Measurements from ENCODE around the gene RAPGEF1. TPM values are rescaled to one million over a fixed set of nuclear protein-coding genes. Genes with fewer than 3 reads are reported as not detected.

RAPGEF1 gene
- total and polyA plus RNA-seq, 2 experiments from 2014 or later = 9.9 to 82.8 TPM

- H3K36me3 Mint-ChIP-seq (ENCODE audit: low read depth) = 0 out of 3 replicates have a peak, but pooled peaks cover 3% of the 10 kb centered on the region
- Histone ChIP-seq H3K9me2 (ENCODE audit: insufficient read depth) (no peaks in the 10 kb centered on the region), H3K79me2 (replicated peaks; ENCODE audit: insufficient read depth) (peaks cover 94% of the 10 kb centered on the region), H3K36me3 (ENCODE audit: insufficient read depth) (no peaks in the 10 kb centered on the region), H4K20me1 (replicated peaks; ENCODE audit: insufficient read depth) (peaks cover 25% of the 10 kb centered on the region), H3K27me3 (ENCODE audit: insufficient read depth) (no peaks in the 10 kb centered on the region), H3K4me1 (ENCODE audit: insufficient read depth) (peaks cover 55% of the 10 kb centered on the region), H3K27ac (ENCODE audit: low read depth) (peak overlapping the region; percentile 59; the same call in 1 of the 2 replicates), H3F3A (replicated peaks; ENCODE audit: low read depth) (no peaks in the 10 kb centered on the region), H3K4me2 (peak overlapping the region; percentile 32; the same call in 1 of the 2 replicates), H3K4me3 (no peak overlapping the region), H2AFZ (no peak overlapping the region)
- H3K4me3 Mint-ChIP-seq = no peak overlapping the region
- ATAC-seq (no peak), DNase-seq (ENCODE audit: low spot score) (no peak)
- H3K9me3 Mint-ChIP-seq = no peaks in the 10 kb centered on the region
- peaks cover 74% of the 10 kb centered on the region for H3K4me1 Mint-ChIP-seq
- peak overlapping the region; percentile 9; the same call in 1 of the 2 replicates for H3K27ac Mint-ChIP-seq
- peaks cover 7% of the 10 kb centered on the region for H3K27me3 Mint-ChIP-seq (ENCODE audit: insufficient read depth, low read depth, poor library complexity)
- TF ChIP-seq ZNF331 (CRISPR knock-in tag; IDR thresholded peaks at IDR 0.05; ENCODE audit: low read depth) (no peak), CREB1 (CRISPR knock-in tag; IDR thresholded peaks at IDR 0.05; ENCODE audit: low read depth) (no peak), EZH2phosphoT487 (IDR thresholded peaks at IDR 0.05; ENCODE audit: unreplicated experiment) (no peak), ETS1 (IDR thresholded peaks at IDR 0.05) (no peak), POLR2AphosphoS5 (IDR thresholded peaks at IDR 0.05; ENCODE audit: low read depth) (no peak), STAT1 (IDR thresholded peaks at IDR 0.05; ENCODE audit: unreplicated experiment) (no peak), ZNF114 (CRISPR knock-in tag; IDR thresholded peaks at IDR 0.05) (no peak), JUNB (IDR thresholded peaks at IDR 0.05; ENCODE audit: unreplicated experiment) (no peak), NANOG (IDR thresholded peaks at IDR 0.05; ENCODE audit: borderline replicate concordance) (no peak), EZH2 (IDR thresholded peaks at IDR 0.05; ENCODE audit: low read depth, unreplicated experiment) (no peak)
- TF ChIP-seq, protein P1, sequence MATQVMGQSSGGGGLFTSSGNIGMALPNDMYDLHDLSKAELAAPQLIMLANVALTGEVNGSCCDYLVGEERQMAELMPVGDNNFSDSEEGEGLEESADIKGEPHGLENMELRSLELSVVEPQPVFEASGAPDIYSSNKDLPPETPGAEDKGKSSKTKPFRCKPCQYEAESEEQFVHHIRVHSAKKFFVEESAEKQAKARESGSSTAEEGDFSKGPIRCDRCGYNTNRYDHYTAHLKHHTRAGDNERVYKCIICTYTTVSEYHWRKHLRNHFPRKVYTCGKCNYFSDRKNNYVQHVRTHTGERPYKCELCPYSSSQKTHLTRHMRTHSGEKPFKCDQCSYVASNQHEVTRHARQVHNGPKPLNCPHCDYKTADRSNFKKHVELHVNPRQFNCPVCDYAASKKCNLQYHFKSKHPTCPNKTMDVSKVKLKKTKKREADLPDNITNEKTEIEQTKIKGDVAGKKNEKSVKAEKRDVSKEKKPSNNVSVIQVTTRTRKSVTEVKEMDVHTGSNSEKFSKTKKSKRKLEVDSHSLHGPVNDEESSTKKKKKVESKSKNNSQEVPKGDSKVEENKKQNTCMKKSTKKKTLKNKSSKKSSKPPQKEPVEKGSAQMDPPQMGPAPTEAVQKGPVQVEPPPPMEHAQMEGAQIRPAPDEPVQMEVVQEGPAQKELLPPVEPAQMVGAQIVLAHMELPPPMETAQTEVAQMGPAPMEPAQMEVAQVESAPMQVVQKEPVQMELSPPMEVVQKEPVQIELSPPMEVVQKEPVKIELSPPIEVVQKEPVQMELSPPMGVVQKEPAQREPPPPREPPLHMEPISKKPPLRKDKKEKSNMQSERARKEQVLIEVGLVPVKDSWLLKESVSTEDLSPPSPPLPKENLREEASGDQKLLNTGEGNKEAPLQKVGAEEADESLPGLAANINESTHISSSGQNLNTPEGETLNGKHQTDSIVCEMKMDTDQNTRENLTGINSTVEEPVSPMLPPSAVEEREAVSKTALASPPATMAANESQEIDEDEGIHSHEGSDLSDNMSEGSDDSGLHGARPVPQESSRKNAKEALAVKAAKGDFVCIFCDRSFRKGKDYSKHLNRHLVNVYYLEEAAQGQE (IDR thresholded peaks at IDR 0.05; ENCODE audit: unreplicated experiment) = no peak
- TF ChIP-seq, protein P2, sequence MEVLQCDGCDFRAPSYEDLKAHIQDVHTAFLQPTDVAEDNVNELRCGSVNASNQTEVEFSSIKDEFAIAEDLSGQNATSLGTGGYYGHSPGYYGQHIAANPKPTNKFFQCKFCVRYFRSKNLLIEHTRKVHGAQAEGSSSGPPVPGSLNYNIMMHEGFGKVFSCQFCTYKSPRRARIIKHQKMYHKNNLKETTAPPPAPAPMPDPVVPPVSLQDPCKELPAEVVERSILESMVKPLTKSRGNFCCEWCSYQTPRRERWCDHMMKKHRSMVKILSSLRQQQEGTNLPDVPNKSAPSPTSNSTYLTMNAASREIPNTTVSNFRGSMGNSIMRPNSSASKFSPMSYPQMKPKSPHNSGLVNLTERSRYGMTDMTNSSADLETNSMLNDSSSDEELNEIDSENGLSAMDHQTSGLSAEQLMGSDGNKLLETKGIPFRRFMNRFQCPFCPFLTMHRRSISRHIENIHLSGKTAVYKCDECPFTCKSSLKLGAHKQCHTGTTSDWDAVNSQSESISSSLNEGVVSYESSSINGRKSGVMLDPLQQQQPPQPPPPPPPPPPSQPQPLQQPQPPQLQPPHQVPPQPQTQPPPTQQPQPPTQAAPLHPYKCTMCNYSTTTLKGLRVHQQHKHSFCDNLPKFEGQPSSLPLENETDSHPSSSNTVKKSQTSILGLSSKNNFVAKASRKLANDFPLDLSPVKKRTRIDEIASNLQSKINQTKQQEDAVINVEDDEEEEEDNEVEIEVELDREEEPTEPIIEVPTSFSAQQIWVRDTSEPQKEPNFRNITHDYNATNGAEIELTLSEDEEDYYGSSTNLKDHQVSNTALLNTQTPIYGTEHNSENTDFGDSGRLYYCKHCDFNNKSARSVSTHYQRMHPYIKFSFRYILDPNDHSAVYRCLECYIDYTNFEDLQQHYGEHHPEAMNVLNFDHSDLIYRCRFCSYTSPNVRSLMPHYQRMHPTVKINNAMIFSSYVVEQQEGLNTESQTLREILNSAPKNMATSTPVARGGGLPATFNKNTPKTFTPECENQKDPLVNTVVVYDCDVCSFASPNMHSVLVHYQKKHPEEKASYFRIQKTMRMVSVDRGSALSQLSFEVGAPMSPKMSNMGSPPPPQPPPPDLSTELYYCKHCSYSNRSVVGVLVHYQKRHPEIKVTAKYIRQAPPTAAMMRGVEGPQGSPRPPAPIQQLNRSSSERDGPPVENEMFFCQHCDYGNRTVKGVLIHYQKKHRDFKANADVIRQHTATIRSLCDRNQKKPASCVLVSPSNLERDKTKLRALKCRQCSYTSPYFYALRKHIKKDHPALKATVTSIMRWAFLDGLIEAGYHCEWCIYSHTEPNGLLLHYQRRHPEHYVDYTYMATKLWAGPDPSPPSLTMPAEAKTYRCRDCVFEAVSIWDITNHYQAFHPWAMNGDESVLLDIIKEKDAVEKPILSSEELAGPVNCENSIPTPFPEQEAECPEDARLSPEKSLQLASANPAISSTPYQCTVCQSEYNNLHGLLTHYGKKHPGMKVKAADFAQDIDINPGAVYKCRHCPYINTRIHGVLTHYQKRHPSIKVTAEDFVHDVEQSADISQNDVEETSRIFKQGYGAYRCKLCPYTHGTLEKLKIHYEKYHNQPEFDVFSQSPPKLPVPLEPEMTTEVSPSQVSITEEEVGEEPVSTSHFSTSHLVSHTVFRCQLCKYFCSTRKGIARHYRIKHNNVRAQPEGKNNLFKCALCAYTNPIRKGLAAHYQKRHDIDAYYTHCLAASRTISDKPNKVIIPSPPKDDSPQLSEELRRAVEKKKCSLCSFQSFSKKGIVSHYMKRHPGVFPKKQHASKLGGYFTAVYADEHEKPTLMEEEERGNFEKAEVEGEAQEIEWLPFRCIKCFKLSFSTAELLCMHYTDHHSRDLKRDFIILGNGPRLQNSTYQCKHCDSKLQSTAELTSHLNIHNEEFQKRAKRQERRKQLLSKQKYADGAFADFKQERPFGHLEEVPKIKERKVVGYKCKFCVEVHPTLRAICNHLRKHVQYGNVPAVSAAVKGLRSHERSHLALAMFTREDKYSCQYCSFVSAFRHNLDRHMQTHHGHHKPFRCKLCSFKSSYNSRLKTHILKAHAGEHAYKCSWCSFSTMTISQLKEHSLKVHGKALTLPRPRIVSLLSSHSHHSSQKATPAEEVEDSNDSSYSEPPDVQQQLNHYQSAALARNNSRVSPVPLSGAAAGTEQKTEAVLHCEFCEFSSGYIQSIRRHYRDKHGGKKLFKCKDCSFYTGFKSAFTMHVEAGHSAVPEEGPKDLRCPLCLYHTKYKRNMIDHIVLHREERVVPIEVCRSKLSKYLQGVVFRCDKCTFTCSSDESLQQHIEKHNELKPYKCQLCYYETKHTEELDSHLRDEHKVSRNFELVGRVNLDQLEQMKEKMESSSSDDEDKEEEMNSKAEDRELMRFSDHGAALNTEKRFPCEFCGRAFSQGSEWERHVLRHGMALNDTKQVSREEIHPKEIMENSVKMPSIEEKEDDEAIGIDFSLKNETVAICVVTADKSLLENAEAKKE (CRISPR knock-in tag; IDR thresholded peaks at IDR 0.05) = no peak
Observed at GRCh38 chr9:131731644-131732043, 8.2 kb downstream of the RAPGEF1 start.
